HFFc6 (cell line): ENCODE results near the gene NRG4. TPM values are rescaled to one million over a fixed set of nuclear protein-coding genes. Genes with fewer than 3 reads are reported as not detected.

Source experiments
- DNase-seq: peaks from one replicate; pipeline ENCODE4 v3.0.0-alpha.2; 2018
- H3K27ac Mint-ChIP-seq: 2 replicates; pipeline ENCODE4 v1.8.0; 2020; ENCODE audit warnings: mild to moderate bottlenecking, mixed read lengths
- H3K27me3 Mint-ChIP-seq: 2 replicates; pipeline ENCODE4 v1.8.0; 2021; ENCODE audit warnings: mild to moderate bottlenecking, moderate library complexity, mixed read lengths; ENCODE audit not compliant: insufficient read depth
- H3K36me3 Mint-ChIP-seq: 2 replicates; pipeline ENCODE4 v1.8.0; 2021; ENCODE audit warnings: low read depth, mixed read lengths
- H3K4me1 Mint-ChIP-seq: 2 replicates; pipeline ENCODE4 v1.8.0; 2020; ENCODE audit warnings: low read depth, mixed read lengths
- H3K4me3 Mint-ChIP-seq: 2 replicates; pipeline ENCODE4 v1.8.0; 2020; ENCODE audit warnings: mild to moderate bottlenecking, moderate library complexity, mixed read lengths
- H3K9me3 Mint-ChIP-seq: 2 replicates; pipeline ENCODE4 v1.8.0; 2020; ENCODE audit warnings: mild to moderate bottlenecking, mixed read lengths
- CTCF ChIP-seq: fragments of 200-600 bp; sonication (generic); IDR thresholded peaks from 2 replicates; pipeline ENCODE4 v1.5.0; 2021; ENCODE audit warnings: antibody characterized with exemption, mild to moderate bottlenecking
- total RNA-seq, 6 experiments: library from RNA; stranded (reverse); fragmentation: NEBNext Ultra II Directional; extraction: Animal tissue kit (Norgen Biotek cat#: 25700); gene quantifications; 2 replicates in 1 of 6; 3 replicates in 5 of 6; pipeline ENCODE4 v1.2.3, GENCODE V29; 2021

NRG4 gene
- total RNA-seq, 6 experiments from 2014 or later, result not detected

DNA sequence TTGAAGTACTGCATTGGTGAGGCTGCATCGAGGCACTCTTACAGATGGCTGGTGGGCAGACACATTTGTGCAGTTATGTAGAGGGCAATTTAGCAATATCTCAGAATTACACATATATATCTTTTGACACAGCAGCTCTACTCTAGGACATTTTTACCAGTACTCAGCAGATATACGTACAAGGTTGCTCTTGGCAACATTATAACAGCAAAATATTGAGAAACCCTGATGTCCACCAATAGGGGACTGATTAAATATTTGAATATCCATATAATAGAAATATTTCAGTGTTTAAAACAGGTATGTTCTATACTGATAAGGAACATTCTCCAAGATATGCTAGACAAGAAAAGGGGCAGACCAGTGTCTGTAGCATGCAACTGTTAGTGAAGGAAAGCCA lies 116.5 kb downstream of the NRG4 start:
- peak overlapping the region; percentile 34; the same call in 1 of the 2 replicates for H3K27ac Mint-ChIP-seq
- no peak for DNase-seq
- H3K27me3 Mint-ChIP-seq, result peaks cover 2% of the 10 kb centered on the region; the same call in 1 of the 2 replicates
- H3K9me3 Mint-ChIP-seq, result no peaks in the 10 kb centered on the region
- TF ChIP-seq CTCF, result no peak
- no peak overlapping the region for H3K4me3 Mint-ChIP-seq
- peaks cover 12% of the 10 kb centered on the region for H3K36me3 Mint-ChIP-seq
- H3K4me1 Mint-ChIP-seq, result peaks cover 22% of the 10 kb centered on the region

DNA sequence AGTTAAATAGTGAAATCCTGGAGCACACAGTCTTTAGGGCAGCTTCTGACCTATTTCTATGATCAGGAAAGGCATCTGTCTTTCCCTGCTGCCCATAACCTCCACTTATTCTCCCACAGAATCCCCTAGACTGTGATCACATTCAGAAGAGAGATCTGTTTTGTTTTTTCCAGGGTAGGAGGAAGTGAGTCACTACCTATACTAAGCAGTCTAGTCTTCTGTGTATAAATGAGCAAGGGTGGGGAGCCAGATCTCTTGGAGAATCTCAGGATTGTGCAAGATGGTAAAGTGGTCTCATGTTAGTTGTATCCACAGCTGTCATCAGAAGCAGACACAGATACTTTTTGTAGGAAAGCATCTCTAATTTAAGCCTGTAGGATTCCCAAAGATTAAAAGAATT lies 120.3 kb downstream of the NRG4 start:
- Mint-ChIP-seq H3K4me3 (peak overlapping the region; percentile 18; the same call in 1 of the 2 replicates), H3K27ac (peak overlapping the region; percentile 92), H3K36me3 (peaks cover 25% of the 10 kb centered on the region), H3K4me1 (peaks cover 39% of the 10 kb centered on the region), H3K9me3 (no peaks in the 10 kb centered on the region), H3K27me3 (peaks cover 2% of the 10 kb centered on the region; the same call in 1 of the 2 replicates)
- DNase-seq, result peak; percentile 81
- TF ChIP-seq CTCF, result no peak

Other genes starting within 250 kb of the NRG4 start
- 10 to 100 TPM; 38.4 to 45.6 (median 43.2) TPM for gene UBE2Q2, start 169.0 kb downstream of the NRG4 start, total RNA-seq
- gene FBXO22, start 108.5 kb downstream of the NRG4 start, total RNA-seq, result 10 to 100 TPM; 48.1 to 51.3 (median 49.4) TPM
- gene TMEM266, start 47.6 kb upstream of the NRG4 start, total RNA-seq, result under 1 TPM in 5 of 6 experiments, not detected in 1; 0.10 to 0.19 (median 0.17) TPM